ENCODE measurements around the gene SULT2A1. TPM values are rescaled to one million over a fixed set of nuclear protein-coding genes. Genes with fewer than 3 reads are reported as not detected.

The SULT2A1 gene
- total and polyA plus RNA-seq, 2 donors (not counting 1 experiment from before 2014, with no cell fraction given) = not detected

DNA sequence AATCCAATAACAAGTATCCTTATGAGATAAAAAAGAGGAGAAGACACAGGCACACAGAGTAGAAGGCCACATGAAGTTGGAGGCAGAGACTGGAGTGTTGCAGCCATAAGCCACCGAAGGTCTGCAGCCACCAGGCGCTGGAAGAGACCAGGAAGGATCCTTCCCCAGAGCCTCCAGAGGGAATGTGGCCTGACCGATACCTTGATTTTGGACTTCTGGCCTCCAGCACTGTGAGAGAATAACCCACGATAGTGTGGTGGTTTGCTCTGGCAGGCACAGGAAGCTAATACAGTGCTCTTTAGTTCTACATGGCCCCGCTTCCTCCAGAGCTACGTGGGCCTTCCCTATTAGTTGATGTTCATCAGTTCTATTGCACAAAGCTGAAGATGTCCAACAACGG, 15.3 kb upstream of the SULT2A1 start:
- Histone ChIP-seq H3K27me3 (ENCODE audit: control insufficient read depth, insufficient read depth, low read length) (no peaks in the 10 kb centered on the region), H3K9ac (ENCODE audit: insufficient read depth, low read length) (no peak overlapping the region), H3K36me3 (ENCODE audit: control insufficient read depth, insufficient read depth, low read length) (no peaks in the 10 kb centered on the region), H3K4me3 (replicated peaks in 1 of 4; ENCODE audit: control extremely low read depth in 1 of 4, insufficient read depth in 1 of 4, low read depth in 3 of 4, low read length in 4 of 4) (no peak overlapping the region), H3K79me2 (ENCODE audit: control insufficient read depth, insufficient read depth, low read length) (no peaks in the 10 kb centered on the region), H3K9me3 (ENCODE audit: control insufficient read depth, insufficient read depth, low read depth, low read length) (no peaks in the 10 kb centered on the region), H3K27ac (ENCODE audit: insufficient read depth, low read length) (no peak overlapping the region), H3K4me1 (ENCODE audit: control insufficient read depth, extremely low read depth, insufficient read depth, low read length) (no peaks in the 10 kb centered on the region), H3K4me2 (ENCODE audit: extremely low read depth, insufficient read depth, low read length) (no peak overlapping the region), H2AFZ (ENCODE audit: low read length) (no peak overlapping the region), H4K20me1 (ENCODE audit: control insufficient read depth, extremely low read depth, insufficient read depth, low read length) (no peaks in the 10 kb centered on the region)
- TF ChIP-seq, protein P1, sequence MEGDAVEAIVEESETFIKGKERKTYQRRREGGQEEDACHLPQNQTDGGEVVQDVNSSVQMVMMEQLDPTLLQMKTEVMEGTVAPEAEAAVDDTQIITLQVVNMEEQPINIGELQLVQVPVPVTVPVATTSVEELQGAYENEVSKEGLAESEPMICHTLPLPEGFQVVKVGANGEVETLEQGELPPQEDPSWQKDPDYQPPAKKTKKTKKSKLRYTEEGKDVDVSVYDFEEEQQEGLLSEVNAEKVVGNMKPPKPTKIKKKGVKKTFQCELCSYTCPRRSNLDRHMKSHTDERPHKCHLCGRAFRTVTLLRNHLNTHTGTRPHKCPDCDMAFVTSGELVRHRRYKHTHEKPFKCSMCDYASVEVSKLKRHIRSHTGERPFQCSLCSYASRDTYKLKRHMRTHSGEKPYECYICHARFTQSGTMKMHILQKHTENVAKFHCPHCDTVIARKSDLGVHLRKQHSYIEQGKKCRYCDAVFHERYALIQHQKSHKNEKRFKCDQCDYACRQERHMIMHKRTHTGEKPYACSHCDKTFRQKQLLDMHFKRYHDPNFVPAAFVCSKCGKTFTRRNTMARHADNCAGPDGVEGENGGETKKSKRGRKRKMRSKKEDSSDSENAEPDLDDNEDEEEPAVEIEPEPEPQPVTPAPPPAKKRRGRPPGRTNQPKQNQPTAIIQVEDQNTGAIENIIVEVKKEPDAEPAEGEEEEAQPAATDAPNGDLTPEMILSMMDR (conservative IDR thresholded peaks at IDR 0.05 in 1 of 2, IDR thresholded peaks at IDR 0.05 in 1 of 2; ENCODE audit: low read depth in 1 of 2, low read length in 2 of 2) = no peak
- no peak for TF ChIP-seq EZH2 (IDR thresholded peaks at IDR 0.05; ENCODE audit: low read length, missing control alignments)
- DNase-seq (ENCODE audit: low read depth in 2 of 2) = no peak

DNA sequence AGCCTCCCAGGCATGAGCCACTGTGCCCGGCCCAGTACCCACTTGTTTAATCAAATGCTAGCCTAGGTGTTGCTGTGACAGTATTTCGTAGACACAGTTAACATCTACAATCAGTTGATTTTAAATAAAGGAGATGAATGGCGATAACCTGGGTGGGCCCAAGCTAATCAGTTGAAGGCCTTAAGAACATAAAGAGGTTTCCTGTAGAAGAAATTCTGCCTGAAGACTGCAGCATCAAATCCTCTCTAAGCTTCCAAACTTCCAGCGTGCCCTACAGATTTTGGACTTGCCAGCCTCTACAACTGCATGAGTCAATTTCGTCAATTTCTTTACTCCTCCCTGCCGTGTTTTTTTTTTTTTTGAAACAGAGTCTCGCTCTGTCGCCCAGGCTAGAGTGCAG, 13.2 kb upstream of the SULT2A1 start:
- DNase-seq (ENCODE audit: low read depth in 2 of 2) = no peak
- no peaks in the 10 kb centered on the region for H3K36me3 ChIP-seq (ENCODE audit: control insufficient read depth, insufficient read depth, low read length)
- H3K4me3 ChIP-seq (replicated peaks in 1 of 4; ENCODE audit: control extremely low read depth in 1 of 4, insufficient read depth in 1 of 4, low read depth in 3 of 4, low read length in 4 of 4) = no peak overlapping the region
- no peaks in the 10 kb centered on the region for H4K20me1 ChIP-seq (ENCODE audit: control insufficient read depth, extremely low read depth, insufficient read depth, low read length)
- no peaks in the 10 kb centered on the region for H3K9me3 ChIP-seq (ENCODE audit: control insufficient read depth, insufficient read depth, low read depth, low read length)
- no peaks in the 10 kb centered on the region for H3K79me2 ChIP-seq (ENCODE audit: control insufficient read depth, insufficient read depth, low read length)
- no peak overlapping the region for H3K27ac ChIP-seq (ENCODE audit: insufficient read depth, low read length)
- H3K4me2 ChIP-seq (ENCODE audit: extremely low read depth, insufficient read depth, low read length) = no peak overlapping the region
- TF ChIP-seq, protein P1 (conservative IDR thresholded peaks at IDR 0.05 in 1 of 2, IDR thresholded peaks at IDR 0.05 in 1 of 2; ENCODE audit: low read depth in 1 of 2, low read length in 2 of 2) = no peak
- TF ChIP-seq EZH2 (IDR thresholded peaks at IDR 0.05; ENCODE audit: low read length, missing control alignments) = no peak
- H3K9ac ChIP-seq (ENCODE audit: insufficient read depth, low read length) = no peak overlapping the region
- no peaks in the 10 kb centered on the region for H3K27me3 ChIP-seq (ENCODE audit: control insufficient read depth, insufficient read depth, low read length)
- no peaks in the 10 kb centered on the region for H3K4me1 ChIP-seq (ENCODE audit: control insufficient read depth, extremely low read depth, insufficient read depth, low read length)
- no peak overlapping the region for H2AFZ ChIP-seq (ENCODE audit: low read length)

DNA sequence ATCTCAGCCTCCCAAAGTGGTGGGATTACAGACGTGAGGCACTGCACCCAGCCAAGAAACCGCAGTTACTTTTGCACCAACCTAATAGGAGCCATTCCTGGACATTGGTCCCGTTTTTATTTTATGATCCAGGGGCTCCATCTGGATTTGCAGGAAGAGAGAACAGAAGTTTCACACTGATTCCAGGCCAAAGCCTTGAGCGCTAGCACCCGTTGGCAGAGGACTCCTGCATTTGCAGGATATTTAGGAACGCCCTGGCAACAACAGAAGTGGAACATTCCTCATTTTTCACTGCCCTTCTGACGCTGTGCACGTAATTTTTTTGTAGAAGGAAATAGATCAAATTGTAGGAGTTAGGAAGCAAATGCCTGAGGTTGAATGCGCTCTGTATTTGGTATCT, 11.7 kb upstream of the SULT2A1 start:
- TF ChIP-seq EZH2 (IDR thresholded peaks at IDR 0.05; ENCODE audit: low read length, missing control alignments) = no peak
- TF ChIP-seq, protein P1 (conservative IDR thresholded peaks at IDR 0.05 in 1 of 2, IDR thresholded peaks at IDR 0.05 in 1 of 2; ENCODE audit: low read depth in 1 of 2, low read length in 2 of 2) = no peak
- Histone ChIP-seq H3K4me2 (ENCODE audit: extremely low read depth, insufficient read depth, low read length) (no peak overlapping the region), H2AFZ (ENCODE audit: low read length) (no peak overlapping the region), H3K4me3 (replicated peaks in 1 of 4; ENCODE audit: control extremely low read depth in 1 of 4, insufficient read depth in 1 of 4, low read depth in 3 of 4, low read length in 4 of 4) (no peak overlapping the region), H4K20me1 (ENCODE audit: control insufficient read depth, extremely low read depth, insufficient read depth, low read length) (no peaks in the 10 kb centered on the region), H3K36me3 (ENCODE audit: control insufficient read depth, insufficient read depth, low read length) (no peaks in the 10 kb centered on the region), H3K4me1 (ENCODE audit: control insufficient read depth, extremely low read depth, insufficient read depth, low read length) (no peaks in the 10 kb centered on the region), H3K9ac (ENCODE audit: insufficient read depth, low read length) (no peak overlapping the region), H3K27ac (ENCODE audit: insufficient read depth, low read length) (no peak overlapping the region), H3K9me3 (ENCODE audit: control insufficient read depth, insufficient read depth, low read depth, low read length) (no peaks in the 10 kb centered on the region), H3K79me2 (ENCODE audit: control insufficient read depth, insufficient read depth, low read length) (no peaks in the 10 kb centered on the region), H3K27me3 (ENCODE audit: control insufficient read depth, insufficient read depth, low read length) (no peaks in the 10 kb centered on the region)
- DNase-seq (ENCODE audit: low read depth in 2 of 2) = no peak

Data from fibroblast of lung (primary cell).